ENCODE data around the gene PPP2R2D.

Gene PPP2R2D

DNA sequence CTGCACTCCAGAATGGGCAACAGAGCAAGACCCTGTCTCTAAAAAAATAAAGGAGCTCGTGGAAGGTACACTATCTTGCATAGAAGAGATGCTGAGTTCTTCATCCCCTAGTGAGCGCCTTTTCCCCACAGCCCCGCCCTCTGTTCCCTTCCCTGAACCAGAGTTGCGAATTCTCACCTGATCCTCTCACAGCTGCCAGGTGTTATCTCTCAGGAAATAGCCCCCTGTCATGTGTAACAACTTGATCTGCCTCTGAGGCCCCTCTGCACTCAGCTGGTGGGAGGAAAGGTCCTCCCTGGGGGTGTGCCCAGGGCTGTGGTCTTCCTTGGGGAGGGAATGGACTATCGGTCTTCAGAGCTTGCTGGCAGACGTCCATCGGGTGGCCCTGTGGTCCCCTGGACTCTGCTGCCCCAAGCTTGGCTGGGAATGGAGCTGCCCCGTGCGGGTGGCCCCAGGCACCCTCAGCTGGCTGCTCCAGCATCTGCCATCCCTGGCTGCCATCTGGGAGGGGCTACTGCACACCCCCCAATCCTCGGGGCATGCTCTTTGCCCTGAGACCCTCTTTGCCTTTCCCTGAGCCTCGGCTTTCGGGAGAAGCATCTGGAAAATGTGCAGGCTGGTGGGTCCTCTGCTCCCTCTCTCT, 102.6 kb downstream of the PPP2R2D start:
- DNase-seq, result no peak

DNA sequence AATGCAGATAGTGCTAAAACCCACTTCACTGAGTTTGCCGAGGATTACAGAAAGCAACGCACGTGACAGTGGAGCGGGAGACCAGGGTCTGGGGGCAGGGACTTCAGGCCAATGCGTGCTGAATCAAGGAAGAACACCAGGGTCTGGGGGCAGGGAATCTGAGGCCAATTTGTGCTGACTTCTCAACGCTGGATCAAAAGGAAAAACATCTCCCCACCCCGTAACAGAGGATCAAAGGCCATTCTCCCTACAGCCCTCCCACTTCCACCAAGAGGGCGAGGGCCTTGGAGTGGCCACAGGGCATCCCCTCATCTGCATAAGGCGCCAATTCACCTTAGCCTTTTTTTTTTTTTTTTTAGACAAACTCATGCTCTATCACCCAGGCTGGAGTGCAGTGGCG, 103.2 kb downstream of the PPP2R2D start:
- no peak for DNase-seq

DNA sequence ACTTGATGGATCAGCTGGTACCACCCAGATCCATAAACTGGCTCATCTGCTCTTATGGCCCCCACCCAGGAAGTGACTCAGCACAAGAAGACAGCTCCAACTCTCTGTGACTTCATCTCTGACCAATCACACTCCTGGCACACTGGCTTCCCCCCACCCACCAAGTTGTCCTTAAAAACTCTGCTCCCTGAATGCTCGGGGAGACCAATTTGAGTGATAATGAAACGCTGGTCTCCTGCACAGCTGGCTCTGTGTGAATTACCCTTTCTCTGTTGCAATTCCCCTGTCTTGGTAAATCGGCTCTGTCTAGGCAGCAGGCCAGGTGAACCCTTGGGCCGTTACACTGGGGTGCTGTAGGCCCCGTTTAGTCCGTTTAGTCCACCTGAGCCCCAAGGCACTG, 104.3 kb downstream of the PPP2R2D start:
- DNase-seq, result no peak

DNA sequence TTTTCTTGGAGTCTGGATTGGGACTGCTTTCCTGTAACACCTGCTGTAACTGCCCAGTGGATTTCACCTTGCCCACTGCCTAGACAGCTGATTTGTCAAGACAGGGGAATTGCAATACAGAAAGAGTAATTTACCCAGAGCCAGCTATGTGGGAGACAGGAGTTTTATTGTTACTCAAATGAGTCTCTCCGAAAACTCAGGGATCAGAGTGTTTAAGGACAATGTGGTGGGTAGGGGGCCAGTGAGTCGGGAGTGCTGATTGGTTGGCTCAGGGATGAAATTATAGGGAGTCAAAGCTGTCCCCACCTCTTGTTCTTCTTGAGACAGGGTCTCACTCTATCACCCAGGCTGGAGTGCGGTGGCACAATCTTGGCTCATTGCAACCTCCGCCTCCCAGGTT, 106.2 kb downstream of the PPP2R2D start:
- DNase-seq, result no peak

DNA sequence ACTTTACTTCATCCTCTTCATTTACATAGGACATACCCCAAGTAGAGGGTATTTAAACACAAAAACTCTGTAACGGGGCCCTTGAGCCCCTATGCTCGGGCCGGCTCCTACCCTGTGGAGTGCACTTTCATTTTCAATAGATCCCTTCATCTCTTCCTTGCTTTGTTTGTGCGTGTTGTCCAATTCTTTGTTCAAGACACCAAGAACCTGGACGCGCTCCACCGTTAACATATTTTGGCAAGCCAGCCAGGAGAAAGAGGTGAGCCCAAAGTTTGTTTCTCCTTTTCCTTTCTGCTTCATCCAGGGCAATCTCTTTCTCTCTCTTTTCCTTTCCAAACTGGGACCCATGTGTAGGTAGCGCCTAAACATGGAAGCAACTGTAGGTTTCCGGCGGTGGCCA, 106.9 kb downstream of the PPP2R2D start:
- DNase-seq, result no peak

All from NCI-H524 treated with DMSO at 0.1 percent for 48 hours (cell line).